GM12874 (cell line): Measurements from ENCODE around the gene ACSF3.

Experiments
- TF ChIP-seq, protein P1 (sequence below): IDR thresholded peaks from 2 replicates; pipeline ENCODE4 v1.5.1; 2011; ENCODE audit warnings: low read depth, mild to moderate bottlenecking, control low read depth, low read length, moderate library complexity; ENCODE audit not compliant: insufficient read depth

Gene ACSF3

DNA sequence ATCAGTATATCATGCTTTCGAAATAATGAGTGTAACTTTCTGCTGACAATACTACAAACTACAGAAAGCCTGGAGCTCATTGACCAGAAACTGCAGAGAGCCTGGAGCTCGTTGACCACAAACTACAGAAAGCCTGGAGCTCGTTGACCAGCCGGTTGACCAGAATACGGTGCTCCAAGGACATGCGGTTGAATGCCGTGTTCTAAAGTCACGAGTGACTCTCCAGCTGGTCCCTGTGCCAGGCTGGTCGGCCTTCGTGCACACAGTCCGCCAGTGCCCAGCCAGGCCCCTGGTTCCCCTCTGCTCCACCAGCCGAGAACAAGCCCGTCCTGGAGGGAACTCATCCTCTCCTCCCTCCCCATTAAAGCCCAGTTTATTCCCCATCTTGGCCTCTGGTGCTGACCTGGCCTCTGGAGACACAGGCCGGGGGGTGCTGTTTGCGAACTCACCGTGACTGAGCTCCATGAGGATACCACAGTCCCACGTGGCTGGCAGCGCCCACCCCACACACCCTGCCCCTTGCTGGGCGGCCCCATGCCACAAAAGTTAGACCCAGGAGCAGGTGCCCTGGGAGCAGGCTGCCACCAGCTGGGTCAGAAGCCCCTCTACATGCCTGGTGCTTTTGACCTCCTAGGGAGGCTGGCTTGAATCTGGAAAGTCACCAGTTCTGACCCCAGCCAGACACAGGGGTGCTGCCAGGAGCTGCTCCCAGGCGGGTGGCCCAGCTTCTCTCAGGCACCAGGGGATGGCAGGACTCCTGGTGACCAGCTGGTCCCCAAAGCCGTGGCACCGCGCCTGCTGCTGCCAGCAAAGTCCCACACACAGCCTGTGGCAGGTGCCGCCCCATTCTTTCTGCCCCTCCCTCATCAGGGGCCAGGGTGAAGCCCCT, 62.4 kb downstream of the ACSF3 start:
- TF ChIP-seq, protein P1, sequence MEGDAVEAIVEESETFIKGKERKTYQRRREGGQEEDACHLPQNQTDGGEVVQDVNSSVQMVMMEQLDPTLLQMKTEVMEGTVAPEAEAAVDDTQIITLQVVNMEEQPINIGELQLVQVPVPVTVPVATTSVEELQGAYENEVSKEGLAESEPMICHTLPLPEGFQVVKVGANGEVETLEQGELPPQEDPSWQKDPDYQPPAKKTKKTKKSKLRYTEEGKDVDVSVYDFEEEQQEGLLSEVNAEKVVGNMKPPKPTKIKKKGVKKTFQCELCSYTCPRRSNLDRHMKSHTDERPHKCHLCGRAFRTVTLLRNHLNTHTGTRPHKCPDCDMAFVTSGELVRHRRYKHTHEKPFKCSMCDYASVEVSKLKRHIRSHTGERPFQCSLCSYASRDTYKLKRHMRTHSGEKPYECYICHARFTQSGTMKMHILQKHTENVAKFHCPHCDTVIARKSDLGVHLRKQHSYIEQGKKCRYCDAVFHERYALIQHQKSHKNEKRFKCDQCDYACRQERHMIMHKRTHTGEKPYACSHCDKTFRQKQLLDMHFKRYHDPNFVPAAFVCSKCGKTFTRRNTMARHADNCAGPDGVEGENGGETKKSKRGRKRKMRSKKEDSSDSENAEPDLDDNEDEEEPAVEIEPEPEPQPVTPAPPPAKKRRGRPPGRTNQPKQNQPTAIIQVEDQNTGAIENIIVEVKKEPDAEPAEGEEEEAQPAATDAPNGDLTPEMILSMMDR, result no peak

DNA sequence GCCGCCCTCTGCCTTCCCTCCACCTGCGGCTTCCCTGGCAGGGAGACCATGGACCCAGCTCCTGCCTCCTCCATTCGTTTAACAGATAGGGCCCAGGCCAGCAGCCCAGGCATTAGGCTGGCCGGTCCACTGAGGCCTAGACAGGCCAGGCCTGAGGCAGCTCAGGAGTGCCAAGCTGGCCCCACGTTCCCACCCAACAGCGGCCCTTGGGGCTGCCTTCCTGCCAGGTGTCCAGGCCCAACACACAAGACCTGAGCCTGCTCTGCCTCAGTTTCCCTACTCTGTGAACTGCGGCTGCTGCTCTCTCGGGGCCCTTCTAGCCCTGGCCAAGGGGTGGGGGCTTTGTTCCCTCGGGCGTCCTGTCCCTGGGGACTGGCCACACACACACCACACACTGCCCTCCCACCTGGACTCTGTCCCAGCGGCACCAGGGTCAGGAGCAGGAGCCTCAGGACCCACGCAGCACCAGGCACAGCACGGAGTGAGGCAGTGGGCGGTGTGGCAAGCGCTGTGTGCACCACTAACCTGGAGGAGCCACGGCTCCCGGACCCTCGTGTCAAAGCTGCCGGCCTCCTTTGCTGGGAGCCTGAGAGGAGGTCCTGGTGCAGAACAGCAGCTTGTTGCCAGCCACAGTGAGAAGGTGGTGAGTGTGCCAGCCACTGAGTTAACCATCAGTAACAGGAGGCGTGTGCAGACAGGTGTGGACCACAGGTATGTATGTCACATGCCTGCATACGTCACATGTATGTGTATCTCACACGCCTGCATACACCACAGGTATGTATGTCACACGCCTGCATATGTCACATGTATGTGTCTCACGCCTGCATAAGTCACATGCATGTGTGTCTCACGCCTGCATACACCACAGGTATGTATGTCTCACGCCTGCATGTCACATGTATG, 63.3 kb downstream of the ACSF3 start:
- TF ChIP-seq, protein P1, result no peak

- TF ChIP-seq, protein P1, result no peak
Observed at GRCh38 chr16:89157778-89158177, 64.1 kb downstream of the ACSF3 start.

DNA sequence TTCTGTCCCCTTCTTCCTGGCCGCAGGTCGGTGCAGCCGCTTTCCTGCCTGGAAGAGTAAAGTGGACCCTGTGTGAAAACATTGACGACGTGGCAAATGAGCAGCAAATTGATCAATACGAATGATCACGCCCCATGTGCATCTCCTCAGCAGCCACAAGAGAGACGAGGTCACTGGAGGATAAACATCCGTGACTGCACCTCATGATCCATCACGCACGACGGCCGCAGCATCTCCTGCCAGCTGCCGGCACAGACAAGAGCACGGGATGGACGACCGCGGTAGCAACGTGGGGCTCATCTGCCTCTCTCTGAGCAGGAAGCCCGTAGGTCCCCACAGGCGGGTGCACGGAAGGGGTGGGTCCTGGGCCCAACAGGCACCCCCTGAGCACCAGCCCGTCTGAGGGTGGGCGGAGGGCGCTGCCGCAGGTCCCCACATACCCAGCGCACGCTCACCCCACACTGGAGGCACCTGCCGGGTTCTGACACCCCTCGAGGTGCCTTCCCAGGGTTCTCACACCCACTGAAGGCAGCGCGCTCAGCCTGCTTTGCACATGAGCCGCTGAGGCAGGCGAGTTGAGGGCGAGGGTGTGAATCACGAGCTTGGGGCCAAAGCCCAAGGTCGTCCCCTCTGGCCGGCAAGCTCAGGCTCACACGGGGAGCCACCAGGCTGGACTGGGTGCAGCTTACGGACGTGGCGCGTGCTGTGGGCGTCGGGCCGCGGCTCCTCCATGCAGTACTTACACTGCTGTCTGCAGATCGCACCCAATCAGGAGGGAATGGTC, 65.6 kb downstream of the ACSF3 start:
- TF ChIP-seq, protein P1, result no peak

GRCh38 chr16:89159850-89160354, 66.2 kb downstream of the ACSF3 start:
- TF ChIP-seq, protein P1, result no peak

GRCh38 chr16:89160977-89161701, 67.5 kb downstream of the ACSF3 start:
- TF ChIP-seq, protein P1, result no peak
